ENCODE measurements around the gene MAPKAPK5.
"Not testable (repeated sequence)": the region's sequence is repeated elsewhere in the genome, so short reads cannot be mapped to it uniquely, and the experiment has no call there.

The MAPKAPK5 gene

DNA sequence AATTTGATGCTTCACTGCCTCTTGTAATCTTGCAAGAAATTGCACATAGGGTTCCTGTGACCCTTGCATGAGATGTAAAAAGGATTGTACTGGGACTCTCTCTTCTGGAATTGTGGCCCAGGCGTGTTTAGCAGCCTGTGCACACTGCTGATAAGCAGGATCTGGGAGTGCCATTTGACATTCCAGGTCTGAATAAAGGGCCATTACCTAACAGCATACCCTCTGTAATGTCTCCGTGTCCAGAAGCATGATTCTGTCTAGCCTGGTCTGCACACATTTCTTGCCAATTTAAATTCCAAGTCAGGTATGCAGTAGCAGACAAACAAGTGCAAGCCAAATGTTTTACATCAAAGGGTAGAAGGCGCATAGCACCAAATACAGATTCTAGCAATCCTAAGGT, 18.1 kb upstream of the MAPKAPK5 start:
- no peak for TF ChIP-seq ZFX (IDR thresholded peaks at IDR 0.05)
- TF ChIP-seq, protein P1, sequence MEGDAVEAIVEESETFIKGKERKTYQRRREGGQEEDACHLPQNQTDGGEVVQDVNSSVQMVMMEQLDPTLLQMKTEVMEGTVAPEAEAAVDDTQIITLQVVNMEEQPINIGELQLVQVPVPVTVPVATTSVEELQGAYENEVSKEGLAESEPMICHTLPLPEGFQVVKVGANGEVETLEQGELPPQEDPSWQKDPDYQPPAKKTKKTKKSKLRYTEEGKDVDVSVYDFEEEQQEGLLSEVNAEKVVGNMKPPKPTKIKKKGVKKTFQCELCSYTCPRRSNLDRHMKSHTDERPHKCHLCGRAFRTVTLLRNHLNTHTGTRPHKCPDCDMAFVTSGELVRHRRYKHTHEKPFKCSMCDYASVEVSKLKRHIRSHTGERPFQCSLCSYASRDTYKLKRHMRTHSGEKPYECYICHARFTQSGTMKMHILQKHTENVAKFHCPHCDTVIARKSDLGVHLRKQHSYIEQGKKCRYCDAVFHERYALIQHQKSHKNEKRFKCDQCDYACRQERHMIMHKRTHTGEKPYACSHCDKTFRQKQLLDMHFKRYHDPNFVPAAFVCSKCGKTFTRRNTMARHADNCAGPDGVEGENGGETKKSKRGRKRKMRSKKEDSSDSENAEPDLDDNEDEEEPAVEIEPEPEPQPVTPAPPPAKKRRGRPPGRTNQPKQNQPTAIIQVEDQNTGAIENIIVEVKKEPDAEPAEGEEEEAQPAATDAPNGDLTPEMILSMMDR (conservative IDR thresholded peaks at IDR 0.05) = no peak

DNA sequence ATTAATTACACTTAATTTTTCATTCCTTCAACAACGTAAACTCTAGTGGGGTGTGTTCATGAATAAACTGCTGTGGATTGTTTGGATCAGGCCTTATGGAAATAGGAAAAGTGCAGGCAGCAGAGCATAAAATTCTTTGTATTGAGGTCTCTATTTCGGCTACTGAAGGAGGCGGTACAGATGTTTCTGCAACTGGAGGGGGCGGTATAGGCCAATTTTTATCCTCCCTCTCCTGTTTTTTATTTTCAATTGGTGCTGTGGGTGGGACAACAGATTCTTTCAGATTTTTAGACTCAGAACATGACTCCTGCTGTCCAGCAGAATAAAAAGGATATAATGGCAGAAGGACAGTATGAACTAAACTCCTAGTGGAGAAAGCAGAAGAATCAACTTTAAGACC, 17.7 kb upstream of the MAPKAPK5 start:
- TF ChIP-seq, protein P1 (conservative IDR thresholded peaks at IDR 0.05) = peak; percentile 37
- H3K27ac ChIP-seq = not testable (repeated sequence)

More for the DNA sequence above, 18.1 kb upstream of the MAPKAPK5 start:
- no peak overlapping the region for H3K27ac ChIP-seq

DNA sequence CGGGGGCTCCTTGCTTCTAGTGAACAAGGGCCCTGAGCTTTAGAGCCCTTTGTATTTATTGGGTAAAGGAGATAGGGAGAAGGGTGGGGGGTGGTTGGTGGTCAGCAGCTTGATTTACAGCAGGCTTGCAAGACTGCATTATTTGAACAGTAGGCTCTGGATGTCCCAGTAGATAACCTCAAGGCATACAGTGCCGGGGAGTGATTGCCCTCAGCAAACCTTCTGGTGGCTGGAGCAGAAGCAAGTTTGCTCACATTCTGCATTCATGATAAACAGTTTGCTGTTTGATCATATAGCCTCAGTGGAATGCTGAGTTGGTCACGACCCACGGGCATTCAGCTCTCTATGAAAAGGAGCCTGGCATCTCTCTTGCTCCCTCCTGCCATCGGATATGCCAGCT, 16.5 kb upstream of the MAPKAPK5 start:
- TF ChIP-seq, protein P1 (conservative IDR thresholded peaks at IDR 0.05) = no peak
- TF ChIP-seq ZFX (IDR thresholded peaks at IDR 0.05) = no peak
- no peak overlapping the region for H3K27ac ChIP-seq

DNA sequence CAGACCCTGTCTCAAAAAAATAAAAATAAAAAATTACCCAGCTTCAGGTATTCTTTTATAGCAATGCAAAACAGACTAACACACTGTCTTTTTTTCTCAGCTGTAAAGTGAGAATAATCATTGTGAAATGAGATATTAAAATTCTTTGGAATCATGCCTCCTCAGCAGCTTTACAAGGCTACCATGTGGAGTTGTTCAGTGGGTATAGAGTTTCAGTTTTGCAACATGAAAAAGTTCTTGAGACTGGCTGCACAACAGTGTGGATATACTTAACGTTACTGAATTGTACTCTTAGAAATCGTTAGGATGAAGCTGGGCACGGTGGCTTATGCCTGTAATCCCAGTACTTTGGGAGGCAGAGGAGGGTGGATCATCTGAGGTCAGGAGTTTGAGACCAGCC, 15.7 kb upstream of the MAPKAPK5 start:
- no peak for TF ChIP-seq ZFX (IDR thresholded peaks at IDR 0.05)
- TF ChIP-seq, protein P1 (conservative IDR thresholded peaks at IDR 0.05) = no peak
- no peak overlapping the region for H3K27ac ChIP-seq

DNA sequence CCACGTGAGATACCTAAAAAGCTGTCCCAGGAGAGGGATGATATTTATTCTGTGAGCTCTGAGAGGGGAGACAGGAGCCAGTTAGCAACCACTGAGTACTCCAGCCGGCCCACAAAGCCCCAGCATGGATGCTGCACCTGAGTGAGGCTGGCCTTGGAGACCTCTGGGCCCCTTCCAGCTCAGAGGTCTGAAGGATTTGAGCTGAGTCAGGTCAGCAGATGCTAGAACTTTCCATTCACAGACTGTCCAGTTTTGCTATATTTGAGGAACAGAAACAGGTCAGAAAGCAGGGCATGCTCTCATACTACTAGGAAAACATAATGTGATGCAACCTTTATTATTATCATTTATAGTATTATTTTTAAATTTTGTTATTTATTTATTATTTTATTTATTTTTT, 15.0 kb upstream of the MAPKAPK5 start:
- TF ChIP-seq ZFX (IDR thresholded peaks at IDR 0.05) = no peak
- TF ChIP-seq, protein P1 (conservative IDR thresholded peaks at IDR 0.05) = no peak

DNA sequence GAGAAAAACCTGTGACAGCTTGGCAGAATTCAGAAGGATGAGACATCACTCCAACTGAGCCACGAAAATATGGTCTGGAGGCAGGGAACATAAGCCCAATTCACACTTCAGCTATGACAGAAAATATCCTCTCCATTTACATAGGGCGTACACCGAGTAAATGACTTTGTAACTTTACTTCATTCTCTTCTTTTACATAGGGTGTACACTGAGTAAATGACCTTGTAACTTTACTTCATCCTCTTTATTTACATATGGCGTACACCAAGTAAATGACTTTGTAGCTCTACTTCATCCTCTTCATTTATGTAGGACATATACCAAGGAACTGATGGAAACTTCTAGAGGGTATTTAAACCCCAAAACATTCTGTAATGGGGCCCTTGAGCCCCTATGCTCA, 14.1 kb upstream of the MAPKAPK5 start:
- no peak for TF ChIP-seq ZFX (IDR thresholded peaks at IDR 0.05)
- TF ChIP-seq, protein P1 (conservative IDR thresholded peaks at IDR 0.05) = no peak

More for the DNA sequence above, 15.0 kb upstream of the MAPKAPK5 start:
- H3K27ac ChIP-seq = no peak overlapping the region

DNA sequence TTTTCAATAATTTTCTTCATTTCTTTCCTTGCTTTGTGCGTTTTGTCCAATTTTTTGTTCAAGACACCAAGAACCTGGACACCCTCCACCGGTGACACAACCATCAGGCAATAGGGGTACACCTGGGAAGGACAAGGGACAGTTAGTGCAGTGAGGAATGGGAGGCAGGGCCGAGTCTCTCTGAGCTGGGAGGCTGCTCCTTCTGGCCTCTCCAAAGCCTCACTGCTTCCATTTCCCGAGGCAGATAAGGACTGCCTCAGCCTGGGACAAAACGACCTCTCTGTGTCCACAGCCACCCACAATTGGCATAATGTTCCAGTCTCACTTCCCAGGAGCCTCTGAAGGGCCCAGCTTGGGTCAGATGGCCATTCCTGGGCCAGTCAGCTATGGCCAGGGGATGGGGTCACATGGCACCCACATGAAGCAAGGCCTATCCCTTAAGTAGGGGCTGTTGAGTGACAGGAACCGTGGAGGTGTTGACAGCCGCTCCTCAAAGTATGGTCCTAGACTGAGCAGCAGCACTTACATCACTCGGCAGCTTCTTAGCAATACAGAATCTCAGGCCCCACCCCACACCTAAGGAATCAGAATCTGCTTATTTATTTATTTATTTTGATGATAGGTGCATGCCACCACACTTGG, 13.6 kb upstream of the MAPKAPK5 start:
- TF ChIP-seq, protein P1 (conservative IDR thresholded peaks at IDR 0.05) = no peak
- no peak for TF ChIP-seq ZFX (IDR thresholded peaks at IDR 0.05)
- no peak overlapping the region for H3K27ac ChIP-seq

More for the DNA sequence above, 14.1 kb upstream of the MAPKAPK5 start:
- no peak overlapping the region for H3K27ac ChIP-seq

DNA sequence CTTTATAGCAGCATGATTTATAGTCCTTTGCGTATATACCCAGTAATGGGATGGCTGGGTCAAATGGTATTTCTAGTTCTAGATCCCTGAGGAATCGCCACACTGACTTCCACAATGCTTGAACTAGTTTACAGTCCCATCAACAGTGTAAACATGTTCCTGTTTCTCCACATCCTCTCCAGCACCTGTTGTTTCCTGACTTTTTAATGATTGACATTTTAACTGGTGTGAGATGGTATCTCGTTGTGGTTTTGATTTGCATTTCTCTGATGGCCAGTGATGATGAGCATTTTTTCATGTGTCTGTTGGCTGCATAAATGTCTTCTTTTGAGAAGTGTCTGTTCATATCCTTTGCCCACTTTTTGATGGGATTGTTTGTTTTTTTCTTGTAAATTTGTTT, 12.4 kb upstream of the MAPKAPK5 start:
- H3K27ac ChIP-seq = not testable (repeated sequence)

DNA sequence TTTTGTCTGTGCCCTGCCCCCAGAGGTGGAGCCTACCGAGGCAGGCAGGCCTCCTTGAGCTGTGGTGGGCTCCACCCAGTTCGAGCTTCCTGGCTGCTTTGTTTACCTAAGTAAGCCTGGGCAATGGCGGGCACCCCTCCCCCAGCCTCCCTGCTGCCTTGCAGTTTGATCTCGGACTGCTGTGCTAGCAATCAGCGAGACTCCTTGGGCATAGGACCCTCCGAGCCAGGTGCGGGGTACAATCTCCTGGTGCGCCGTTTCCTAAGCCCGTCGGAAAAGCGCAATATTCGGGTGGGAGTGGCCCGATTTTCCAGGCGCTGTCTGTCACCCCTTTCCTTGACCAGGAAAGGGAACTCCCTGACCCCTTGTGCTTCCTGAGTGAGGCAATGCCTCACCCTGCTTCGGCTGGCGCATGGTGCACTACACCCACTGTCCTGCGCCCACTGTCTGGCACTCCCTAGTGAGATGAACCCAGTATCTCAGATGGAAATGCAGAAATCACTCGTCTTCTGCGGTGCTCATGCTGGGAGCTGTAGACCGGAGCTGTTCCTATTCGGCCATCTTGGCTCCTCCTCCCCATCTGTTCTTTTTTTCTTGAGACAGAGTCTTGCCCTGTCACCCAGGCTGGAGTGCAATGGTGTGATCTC, 7.2 kb upstream of the MAPKAPK5 start:
- not testable (repeated sequence) for H3K27ac ChIP-seq

DNA sequence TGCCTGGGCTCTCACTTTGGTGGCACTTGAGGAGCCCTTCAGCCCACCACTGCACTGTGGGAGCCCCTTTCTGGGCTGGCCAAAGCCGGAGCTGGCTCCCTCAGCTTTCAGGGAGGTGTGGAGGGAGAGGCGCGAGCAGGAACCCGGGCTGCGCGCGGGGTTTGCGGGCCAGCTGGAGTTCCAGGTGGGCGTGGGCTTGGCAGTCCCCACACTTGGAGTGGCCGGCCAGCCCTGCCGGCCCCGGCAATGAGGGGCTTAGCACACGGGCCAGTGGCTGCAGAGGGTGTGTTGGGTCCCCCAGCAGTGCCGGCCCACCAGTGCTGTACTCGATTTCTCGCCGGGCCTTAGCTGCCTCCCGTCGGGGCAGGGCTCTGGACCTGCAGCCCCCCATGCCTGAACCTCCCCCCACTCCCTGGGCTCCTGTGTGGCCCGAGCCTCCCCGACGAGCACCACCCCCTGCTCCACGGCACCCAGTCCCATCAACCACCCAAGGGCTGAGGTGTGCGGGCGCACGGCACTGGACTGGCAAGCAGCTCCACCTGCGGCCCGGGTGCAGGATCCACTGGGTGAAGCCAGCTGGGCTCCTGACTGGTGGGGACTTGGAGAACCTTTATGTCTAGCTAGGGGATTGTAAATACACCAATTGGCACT, 6.4 kb upstream of the MAPKAPK5 start:
- H3K27ac ChIP-seq = not testable (repeated sequence)

Measured in C4-2B (cell line).